ENCODE results near the gene UBE3C.

DNA sequence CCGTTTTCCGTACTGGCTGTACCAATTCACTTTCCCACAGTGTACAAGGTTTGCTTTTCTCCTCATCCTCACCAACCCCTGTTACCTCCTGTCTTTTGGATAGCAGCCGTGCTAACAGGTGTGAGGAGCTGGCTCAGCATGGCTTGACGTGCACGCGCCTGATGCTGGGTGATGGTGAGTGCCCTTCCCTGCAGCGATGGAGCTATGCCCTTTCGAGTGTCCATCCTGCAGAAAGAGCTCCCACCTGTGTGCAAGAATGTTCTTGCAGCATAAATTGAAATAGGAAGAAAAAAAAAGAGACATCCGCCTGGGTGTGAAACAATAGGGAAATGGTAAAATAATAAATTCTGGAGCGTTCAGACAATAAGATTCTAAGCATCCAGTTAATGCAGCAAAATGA, 9.5 kb upstream of the UBE3C start:
- TF ChIP-seq, protein P1, sequence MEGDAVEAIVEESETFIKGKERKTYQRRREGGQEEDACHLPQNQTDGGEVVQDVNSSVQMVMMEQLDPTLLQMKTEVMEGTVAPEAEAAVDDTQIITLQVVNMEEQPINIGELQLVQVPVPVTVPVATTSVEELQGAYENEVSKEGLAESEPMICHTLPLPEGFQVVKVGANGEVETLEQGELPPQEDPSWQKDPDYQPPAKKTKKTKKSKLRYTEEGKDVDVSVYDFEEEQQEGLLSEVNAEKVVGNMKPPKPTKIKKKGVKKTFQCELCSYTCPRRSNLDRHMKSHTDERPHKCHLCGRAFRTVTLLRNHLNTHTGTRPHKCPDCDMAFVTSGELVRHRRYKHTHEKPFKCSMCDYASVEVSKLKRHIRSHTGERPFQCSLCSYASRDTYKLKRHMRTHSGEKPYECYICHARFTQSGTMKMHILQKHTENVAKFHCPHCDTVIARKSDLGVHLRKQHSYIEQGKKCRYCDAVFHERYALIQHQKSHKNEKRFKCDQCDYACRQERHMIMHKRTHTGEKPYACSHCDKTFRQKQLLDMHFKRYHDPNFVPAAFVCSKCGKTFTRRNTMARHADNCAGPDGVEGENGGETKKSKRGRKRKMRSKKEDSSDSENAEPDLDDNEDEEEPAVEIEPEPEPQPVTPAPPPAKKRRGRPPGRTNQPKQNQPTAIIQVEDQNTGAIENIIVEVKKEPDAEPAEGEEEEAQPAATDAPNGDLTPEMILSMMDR (CRISPR knock-in tag; IDR thresholded peaks at IDR 0.05) = no peak
- no peak for TF ChIP-seq BRF2 (CRISPR knock-in tag; IDR thresholded peaks at IDR 0.05)
- TF ChIP-seq EZH2 (conservative IDR thresholded peaks at IDR 0.05; ENCODE audit: low read depth, low read length) = no peak
- TF ChIP-seq STAG1 (CRISPR knock-in tag; IDR thresholded peaks at IDR 0.05) = 0 out of 2 replicates have a peak, but pooled peaks have one; percentile 3

Data from HepG2 (cell line).